ENCODE measurements around the gene TMEM273.

The TMEM273 gene

GRCh38 chr10:49189422-49189821 lies 1.2 kb upstream of the TMEM273 start:
- peaks cover 4% of the 10 kb centered on the region for H3K36me3 Mint-ChIP-seq (ENCODE audit: low read depth)
- H3K4me3 Mint-ChIP-seq: peak overlapping the region; percentile 61
- H3K27ac Mint-ChIP-seq: peak overlapping the region; percentile 87
- peaks cover 47% of the 10 kb centered on the region for H3K27me3 Mint-ChIP-seq
- H3K4me1 Mint-ChIP-seq (ENCODE audit: low read depth): peaks cover 44% of the 10 kb centered on the region
- DNase-seq: no peak
- H3K9me3 Mint-ChIP-seq: no peaks in the 10 kb centered on the region

- H3K9me3 Mint-ChIP-seq: no peaks in the 10 kb centered on the region
- peak; percentile 28 for DNase-seq
- peaks cover 56% of the 10 kb centered on the region for H3K4me1 Mint-ChIP-seq (ENCODE audit: low read depth)
- peak overlapping the region; percentile 46 for H3K27ac Mint-ChIP-seq
- H3K4me3 Mint-ChIP-seq: peak overlapping the region; percentile 71
- H3K36me3 Mint-ChIP-seq (ENCODE audit: low read depth): peaks cover 5% of the 10 kb centered on the region
- H3K27me3 Mint-ChIP-seq: peaks cover 44% of the 10 kb centered on the region
These were observed 1.1 kb downstream of the TMEM273 start for GRCh38 chr10:49187044-49187484.

GRCh38 chr10:49186613-49187012 lies 1.6 kb downstream of the TMEM273 start:
- Mint-ChIP-seq H3K27me3 (peaks cover 46% of the 10 kb centered on the region), H3K9me3 (no peaks in the 10 kb centered on the region), H3K27ac (peak overlapping the region; percentile 0), H3K4me3 (peak overlapping the region; percentile 71), H3K36me3 (ENCODE audit: low read depth) (peaks cover 7% of the 10 kb centered on the region), H3K4me1 (ENCODE audit: low read depth) (peaks cover 60% of the 10 kb centered on the region)
- no peak for DNase-seq

- peaks cover 9% of the 10 kb centered on the region for H3K36me3 Mint-ChIP-seq (ENCODE audit: low read depth)
- H3K27ac Mint-ChIP-seq: peak overlapping the region; percentile 63
- peak overlapping the region; percentile 71 for H3K4me3 Mint-ChIP-seq
- peaks cover 36% of the 10 kb centered on the region for H3K27me3 Mint-ChIP-seq
- no peak for DNase-seq
- H3K9me3 Mint-ChIP-seq: no peaks in the 10 kb centered on the region
- peaks cover 65% of the 10 kb centered on the region for H3K4me1 Mint-ChIP-seq (ENCODE audit: low read depth)
These were observed 3.0 kb downstream of the TMEM273 start for GRCh38 chr10:49185213-49185612.

- peaks cover 9% of the 10 kb centered on the region for H3K36me3 Mint-ChIP-seq (ENCODE audit: low read depth)
- H3K4me1 Mint-ChIP-seq (ENCODE audit: low read depth): peaks cover 64% of the 10 kb centered on the region
- peak overlapping the region; percentile 71 for H3K4me3 Mint-ChIP-seq
- H3K27me3 Mint-ChIP-seq: peaks cover 31% of the 10 kb centered on the region
- peak overlapping the region; percentile 86 for H3K27ac Mint-ChIP-seq
- peak; percentile 31 for DNase-seq
- no peaks in the 10 kb centered on the region for H3K9me3 Mint-ChIP-seq
These were observed 3.5 kb downstream of the TMEM273 start for GRCh38 chr10:49184642-49185111.

GRCh38 chr10:49183596-49184542 lies 4.3 kb downstream of the TMEM273 start:
- peaks cover 62% of the 10 kb centered on the region for H3K4me1 Mint-ChIP-seq (ENCODE audit: low read depth)
- H3K4me3 Mint-ChIP-seq: peak overlapping the region; percentile 71
- H3K27ac Mint-ChIP-seq: peak overlapping the region; percentile 86
- H3K9me3 Mint-ChIP-seq: no peaks in the 10 kb centered on the region
- DNase-seq: peak; percentile 31
- H3K27me3 Mint-ChIP-seq: peaks cover 23% of the 10 kb centered on the region
- peaks cover 11% of the 10 kb centered on the region for H3K36me3 Mint-ChIP-seq (ENCODE audit: low read depth)

- Mint-ChIP-seq H3K27ac (peak overlapping the region; percentile 71), H3K27me3 (peaks cover 13% of the 10 kb centered on the region), H3K4me3 (peak overlapping the region; percentile 8), H3K36me3 (ENCODE audit: low read depth) (peaks cover 16% of the 10 kb centered on the region), H3K4me1 (ENCODE audit: low read depth) (peaks cover 63% of the 10 kb centered on the region), H3K9me3 (no peaks in the 10 kb centered on the region)
- DNase-seq: no peak
These were observed 5.4 kb downstream of the TMEM273 start for GRCh38 chr10:49182776-49183175.

GRCh38 chr10:49180444-49180860 lies 7.7 kb downstream of the TMEM273 start:
- no peaks in the 10 kb centered on the region for H3K9me3 Mint-ChIP-seq
- peak overlapping the region; percentile 19 for H3K4me3 Mint-ChIP-seq
- peaks cover 5% of the 10 kb centered on the region for H3K27me3 Mint-ChIP-seq
- H3K36me3 Mint-ChIP-seq (ENCODE audit: low read depth): peaks cover 14% of the 10 kb centered on the region
- DNase-seq: no peak
- H3K4me1 Mint-ChIP-seq (ENCODE audit: low read depth): peaks cover 80% of the 10 kb centered on the region
- peak overlapping the region; percentile 93 for H3K27ac Mint-ChIP-seq

GRCh38 chr10:49179699-49180443 lies 8.3 kb downstream of the TMEM273 start:
- Mint-ChIP-seq H3K4me3 (peak overlapping the region; percentile 15), H3K4me1 (ENCODE audit: low read depth) (peaks cover 81% of the 10 kb centered on the region), H3K27ac (peak overlapping the region; percentile 93), H3K9me3 (no peaks in the 10 kb centered on the region), H3K36me3 (ENCODE audit: low read depth) (peaks cover 14% of the 10 kb centered on the region), H3K27me3 (peaks cover 7% of the 10 kb centered on the region)
- DNase-seq: peak; percentile 38

- H3K4me1 Mint-ChIP-seq (ENCODE audit: low read depth): peaks cover 71% of the 10 kb centered on the region
- no peak overlapping the region for H3K4me3 Mint-ChIP-seq
These were observed 9.4 kb downstream of the TMEM273 start for GRCh38 chr10:49178489-49179471.

GRCh38 chr10:49177391-49178355 lies 10.5 kb downstream of the TMEM273 start:
- Mint-ChIP-seq H3K4me3 (peak overlapping the region; percentile 58), H3K9me3 (no peaks in the 10 kb centered on the region), H3K27me3 (peaks cover 11% of the 10 kb centered on the region), H3K27ac (peak overlapping the region; percentile 94), H3K36me3 (ENCODE audit: low read depth) (peaks cover 14% of the 10 kb centered on the region), H3K4me1 (ENCODE audit: low read depth) (peaks cover 63% of the 10 kb centered on the region)
- peak; percentile 65 for DNase-seq

More at GRCh38 chr10:49178489-49179471, 9.4 kb downstream of the TMEM273 start:
- no peak for DNase-seq
- Mint-ChIP-seq H3K36me3 (ENCODE audit: low read depth) (peaks cover 14% of the 10 kb centered on the region), H3K27me3 (peaks cover 7% of the 10 kb centered on the region), H3K27ac (peak overlapping the region; percentile 94), H3K9me3 (no peaks in the 10 kb centered on the region)

- Mint-ChIP-seq H3K4me1 (ENCODE audit: low read depth) (peaks cover 54% of the 10 kb centered on the region), H3K27ac (peak overlapping the region; percentile 94)
These were observed 11.6 kb downstream of the TMEM273 start for GRCh38 chr10:49176310-49177268.

More at GRCh38 chr10:49176310-49177268, 11.6 kb downstream of the TMEM273 start:
- H3K4me3 Mint-ChIP-seq: peak overlapping the region; percentile 58
- peaks cover 9% of the 10 kb centered on the region for H3K27me3 Mint-ChIP-seq
- DNase-seq: no peak
- H3K36me3 Mint-ChIP-seq (ENCODE audit: low read depth): peaks cover 11% of the 10 kb centered on the region
- no peaks in the 10 kb centered on the region for H3K9me3 Mint-ChIP-seq

Measured in activated T-cell treated with anti-CD3 and anti-CD28 coated beads, Interleukin-2, amount 50 U/mL, for 24 hours (primary cell).